ENCODE measurements around the gene EIF4E2. TPM values are rescaled to one million over a fixed set of nuclear protein-coding genes. Genes with fewer than 3 reads are reported as not detected.

EIF4E2 gene
- total RNA-seq, 1 experiment from 2014 or later: 76.6 TPM

- DNase-seq: no peak
- intact Hi-C loops (cut with micrococcal nuclease; ENCODE audit: unreplicated experiment): no loop called here
- peaks cover 54% of the 10 kb centered on the region for H3K4me1 Mint-ChIP-seq (ENCODE audit: low read depth, unreplicated experiment)
- no peaks in the 10 kb centered on the region for H3K27me3 Mint-ChIP-seq (ENCODE audit: unreplicated experiment)
- H3K27ac Mint-ChIP-seq (ENCODE audit: unreplicated experiment): no peak overlapping the region
- no peaks in the 10 kb centered on the region for H3K9me3 Mint-ChIP-seq (ENCODE audit: low read depth, unreplicated experiment)
- peaks cover 23% of the 10 kb centered on the region for H3K36me3 Mint-ChIP-seq (ENCODE audit: insufficient read depth, unreplicated experiment)
- TF ChIP-seq, protein P1, sequence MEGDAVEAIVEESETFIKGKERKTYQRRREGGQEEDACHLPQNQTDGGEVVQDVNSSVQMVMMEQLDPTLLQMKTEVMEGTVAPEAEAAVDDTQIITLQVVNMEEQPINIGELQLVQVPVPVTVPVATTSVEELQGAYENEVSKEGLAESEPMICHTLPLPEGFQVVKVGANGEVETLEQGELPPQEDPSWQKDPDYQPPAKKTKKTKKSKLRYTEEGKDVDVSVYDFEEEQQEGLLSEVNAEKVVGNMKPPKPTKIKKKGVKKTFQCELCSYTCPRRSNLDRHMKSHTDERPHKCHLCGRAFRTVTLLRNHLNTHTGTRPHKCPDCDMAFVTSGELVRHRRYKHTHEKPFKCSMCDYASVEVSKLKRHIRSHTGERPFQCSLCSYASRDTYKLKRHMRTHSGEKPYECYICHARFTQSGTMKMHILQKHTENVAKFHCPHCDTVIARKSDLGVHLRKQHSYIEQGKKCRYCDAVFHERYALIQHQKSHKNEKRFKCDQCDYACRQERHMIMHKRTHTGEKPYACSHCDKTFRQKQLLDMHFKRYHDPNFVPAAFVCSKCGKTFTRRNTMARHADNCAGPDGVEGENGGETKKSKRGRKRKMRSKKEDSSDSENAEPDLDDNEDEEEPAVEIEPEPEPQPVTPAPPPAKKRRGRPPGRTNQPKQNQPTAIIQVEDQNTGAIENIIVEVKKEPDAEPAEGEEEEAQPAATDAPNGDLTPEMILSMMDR (IDR thresholded peaks at IDR 0.05; ENCODE audit: unreplicated experiment): no peak
- BruUV-seq (replicated peaks): no TSS peak
- CTCF ChIA-PET: interaction anchor here (0.5 kb wide), 1 partner anchor 503 kb away, joined by 3 read pairs; no protein-coding TSS in a partner anchor
- H3K4me3 Mint-ChIP-seq (ENCODE audit: low read depth, unreplicated experiment): no peak overlapping the region
Measured at GRCh38 chr2:232574674-232575403, 24.4 kb downstream of the EIF4E2 start.

GRCh38 chr2:232575404-232575746, 24.9 kb downstream of the EIF4E2 start:
- no TSS peak for BruUV-seq (replicated peaks)
- intact Hi-C loops (cut with micrococcal nuclease; ENCODE audit: unreplicated experiment): no loop called here
- Mint-ChIP-seq H3K36me3 (ENCODE audit: insufficient read depth, unreplicated experiment) (peaks cover 18% of the 10 kb centered on the region), H3K4me1 (ENCODE audit: low read depth, unreplicated experiment) (peaks cover 57% of the 10 kb centered on the region), H3K27me3 (ENCODE audit: unreplicated experiment) (no peaks in the 10 kb centered on the region), H3K27ac (ENCODE audit: unreplicated experiment) (no peak overlapping the region), H3K9me3 (ENCODE audit: low read depth, unreplicated experiment) (no peaks in the 10 kb centered on the region), H3K4me3 (ENCODE audit: low read depth, unreplicated experiment) (no peak overlapping the region)
- TF ChIP-seq, protein P1 (IDR thresholded peaks at IDR 0.05; ENCODE audit: unreplicated experiment): no peak
- CTCF ChIA-PET: no interaction called here
- DNase-seq: no peak

- CTCF ChIA-PET: no interaction called here
- Mint-ChIP-seq H3K9me3 (ENCODE audit: low read depth, unreplicated experiment) (no peaks in the 10 kb centered on the region), H3K4me3 (ENCODE audit: low read depth, unreplicated experiment) (no peak overlapping the region), H3K27me3 (ENCODE audit: unreplicated experiment) (no peaks in the 10 kb centered on the region), H3K4me1 (ENCODE audit: low read depth, unreplicated experiment) (peaks cover 54% of the 10 kb centered on the region), H3K27ac (ENCODE audit: unreplicated experiment) (no peak overlapping the region), H3K36me3 (ENCODE audit: insufficient read depth, unreplicated experiment) (peaks cover 15% of the 10 kb centered on the region)
- no peak for DNase-seq
- intact Hi-C loops (cut with micrococcal nuclease; ENCODE audit: unreplicated experiment): no loop called here
- no TSS peak for BruUV-seq (replicated peaks)
- TF ChIP-seq, protein P1 (IDR thresholded peaks at IDR 0.05; ENCODE audit: unreplicated experiment): no peak
Measured at GRCh38 chr2:232576995-232577394, 26.5 kb downstream of the EIF4E2 start.

DNA sequence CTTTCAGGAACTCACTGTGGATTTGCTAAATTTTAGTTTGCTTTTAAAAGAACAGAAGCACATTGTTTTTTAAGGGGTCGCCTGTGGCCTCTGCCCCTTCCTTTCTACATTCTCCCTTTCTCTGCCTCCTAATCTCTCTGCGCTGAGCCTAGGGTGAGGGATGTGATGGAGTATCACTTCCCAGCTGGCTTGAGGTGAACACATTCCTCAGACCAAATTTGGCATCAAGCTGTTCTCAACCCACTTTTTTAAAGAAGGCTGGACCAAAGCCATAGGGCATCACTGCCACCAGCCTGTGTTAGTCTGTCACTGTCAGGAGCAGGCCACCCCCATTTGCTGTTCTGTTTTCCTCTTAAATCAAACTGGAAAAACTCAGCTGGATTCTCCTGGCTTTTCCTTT, 27.4 kb downstream of the EIF4E2 start:
- no peak for DNase-seq
- Mint-ChIP-seq H3K27ac (ENCODE audit: unreplicated experiment) (no peak overlapping the region), H3K4me3 (ENCODE audit: low read depth, unreplicated experiment) (no peak overlapping the region), H3K4me1 (ENCODE audit: low read depth, unreplicated experiment) (peaks cover 50% of the 10 kb centered on the region), H3K36me3 (ENCODE audit: insufficient read depth, unreplicated experiment) (peaks cover 18% of the 10 kb centered on the region), H3K9me3 (ENCODE audit: low read depth, unreplicated experiment) (no peaks in the 10 kb centered on the region), H3K27me3 (ENCODE audit: unreplicated experiment) (no peaks in the 10 kb centered on the region)
- BruUV-seq (replicated peaks): no TSS peak
- TF ChIP-seq, protein P1 (IDR thresholded peaks at IDR 0.05; ENCODE audit: unreplicated experiment): no peak
- CTCF ChIA-PET: no interaction called here
- intact Hi-C loops (cut with micrococcal nuclease; ENCODE audit: unreplicated experiment): no loop called here

All from Calu3 (cell line).